HG03064 (cell line): Measurements from ENCODE around the gene PRKG1.
"Not testable (repeated sequence)": the region's sequence is repeated elsewhere in the genome, so short reads cannot be mapped to it uniquely, and the experiment has no call there.

Source experiments
- ATAC-seq: cut with Tn5 transposase; IDR thresholded peaks from one replicate; pipeline ENCODE4 v1.9.1; 2021; ENCODE audit warnings: low read depth; ENCODE audit not compliant: unreplicated experiment

PRKG1 gene

DNA sequence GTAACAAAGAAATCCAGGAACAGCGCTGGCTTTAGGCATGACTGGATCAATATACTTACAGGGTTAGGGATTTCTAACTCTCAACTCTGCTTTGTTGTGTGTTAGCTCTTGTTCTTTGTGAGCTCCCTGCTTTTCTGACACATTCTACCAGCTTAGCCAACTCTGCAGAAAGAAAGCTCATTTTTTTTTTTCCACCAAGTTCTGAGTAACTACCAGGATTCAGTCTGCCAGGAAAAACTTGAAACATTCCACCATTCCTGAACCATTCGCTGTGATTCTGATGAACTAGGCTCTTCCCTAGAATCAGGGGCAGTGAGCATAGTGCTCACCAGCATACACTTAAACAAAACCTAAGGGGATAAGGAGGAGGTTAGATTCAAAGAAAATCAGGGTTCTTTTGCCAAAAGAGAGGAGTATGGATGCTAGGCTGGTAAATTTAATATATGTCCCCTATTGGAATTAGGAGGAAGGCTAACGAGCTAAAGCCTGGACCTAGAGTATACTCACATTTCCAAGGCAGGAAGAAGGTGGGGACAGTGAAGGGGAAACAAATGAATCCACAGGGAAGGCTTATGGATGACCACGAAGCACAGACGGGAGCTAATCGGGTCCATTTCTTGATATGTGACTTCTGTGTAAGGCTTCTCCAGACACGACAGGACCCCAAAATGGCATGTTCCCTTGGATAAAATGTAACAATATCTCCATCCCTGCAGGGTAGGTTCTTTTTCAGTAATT lies 183.4 kb downstream of the PRKG1 start:
- no peak for ATAC-seq

DNA sequence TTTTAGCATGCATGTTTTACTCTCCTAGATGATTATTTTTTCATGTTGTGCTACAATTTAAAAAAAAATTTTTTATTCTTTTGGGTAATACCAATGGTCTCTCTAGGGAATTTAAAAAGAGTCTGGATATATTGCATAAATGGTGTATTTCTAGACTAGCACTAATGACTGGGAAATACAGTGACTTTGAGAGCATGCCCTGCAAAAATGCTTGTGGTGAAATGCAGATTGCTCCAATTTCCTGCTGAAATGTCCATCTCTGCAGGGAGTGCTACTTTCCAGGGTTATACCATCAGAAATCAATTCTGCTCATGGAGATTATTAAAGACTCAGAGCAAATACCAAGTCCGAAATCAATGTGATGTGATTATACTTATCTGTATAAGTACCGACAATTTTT lies 186.1 kb downstream of the PRKG1 start:
- ATAC-seq: no peak

GRCh38 chr10:51266496-51266895 lies 192.2 kb downstream of the PRKG1 start:
- ATAC-seq: no peak

DNA sequence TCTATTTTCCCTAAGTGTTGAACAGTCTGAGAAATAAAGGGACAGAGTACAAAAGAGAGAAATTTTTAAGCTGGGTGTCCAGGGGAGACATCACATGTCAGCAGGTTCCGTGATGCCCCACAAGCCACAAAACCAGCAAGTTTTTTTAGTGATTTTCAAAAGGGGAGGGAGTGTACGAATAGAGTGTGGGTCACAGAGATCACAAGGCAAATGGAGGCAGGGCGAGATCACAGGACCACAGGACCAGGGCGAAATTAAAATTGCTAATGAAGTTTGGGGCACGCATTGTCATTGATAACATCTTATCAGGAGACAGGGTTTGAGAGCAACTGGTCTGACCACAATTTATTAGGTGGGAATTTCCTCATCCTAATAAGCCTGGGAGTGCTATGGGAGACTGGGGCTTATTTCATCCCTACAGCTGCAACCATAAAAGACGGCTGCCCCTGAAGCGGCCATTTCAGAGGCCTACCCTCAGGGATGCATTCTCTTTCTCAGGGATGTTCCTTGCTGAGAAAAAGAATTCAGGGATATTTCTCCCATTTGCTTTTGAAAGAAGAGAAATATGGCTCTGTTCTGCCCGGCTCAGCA lies 193.8 kb downstream of the PRKG1 start:
- not testable (repeated sequence) for ATAC-seq

DNA sequence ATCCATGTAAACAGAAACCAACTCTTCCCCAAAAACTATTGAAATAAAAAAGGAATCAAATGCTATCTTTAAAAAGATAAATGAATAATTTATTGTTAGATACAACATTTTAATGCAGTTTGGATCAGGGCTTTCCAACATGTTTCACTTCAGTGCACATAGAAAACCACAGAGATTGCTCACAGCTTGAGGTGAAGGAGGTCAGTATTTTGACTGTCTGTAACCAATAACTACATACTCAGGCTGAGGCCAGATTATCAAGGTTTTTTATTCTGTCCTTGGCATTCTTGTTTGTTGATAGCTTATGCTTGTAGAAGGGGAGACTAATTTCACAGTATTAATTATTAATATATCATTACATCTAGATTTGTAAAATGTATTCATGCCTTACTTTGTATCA lies 195.5 kb downstream of the PRKG1 start:
- no peak for ATAC-seq

DNA sequence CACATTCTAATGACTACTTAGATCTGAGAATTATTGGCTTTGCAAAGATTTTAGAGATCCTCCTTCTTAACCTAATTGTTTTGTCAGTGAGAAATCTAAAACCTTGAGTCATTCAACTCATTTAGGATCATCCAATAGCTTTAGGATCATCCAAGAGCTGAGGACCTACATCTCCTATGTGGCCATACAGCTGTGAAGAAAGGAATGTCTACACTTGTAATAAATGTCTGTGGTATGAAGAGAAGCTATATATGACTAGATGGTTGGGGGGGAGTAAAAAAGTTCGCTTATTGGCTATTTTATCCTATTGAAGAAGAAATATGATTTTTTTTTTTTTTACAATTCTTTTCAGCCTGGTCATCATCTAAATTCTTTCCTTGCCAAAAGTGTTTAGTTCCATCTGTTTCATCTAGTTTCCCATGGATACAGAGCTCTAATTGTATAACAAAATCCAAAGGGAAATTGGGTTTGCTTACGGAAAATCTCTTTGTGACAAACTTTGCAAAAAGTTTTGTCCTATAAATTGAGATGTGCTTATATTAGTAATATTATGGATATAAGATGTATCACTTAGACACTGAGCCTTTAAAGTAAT lies 196.7 kb downstream of the PRKG1 start:
- ATAC-seq: no peak

- not testable (repeated sequence) for ATAC-seq
Observed at GRCh38 chr10:51272099-51272498, 197.8 kb downstream of the PRKG1 start.

- ATAC-seq: no peak
Observed at GRCh38 chr10:51272555-51272954, 198.3 kb downstream of the PRKG1 start.

DNA sequence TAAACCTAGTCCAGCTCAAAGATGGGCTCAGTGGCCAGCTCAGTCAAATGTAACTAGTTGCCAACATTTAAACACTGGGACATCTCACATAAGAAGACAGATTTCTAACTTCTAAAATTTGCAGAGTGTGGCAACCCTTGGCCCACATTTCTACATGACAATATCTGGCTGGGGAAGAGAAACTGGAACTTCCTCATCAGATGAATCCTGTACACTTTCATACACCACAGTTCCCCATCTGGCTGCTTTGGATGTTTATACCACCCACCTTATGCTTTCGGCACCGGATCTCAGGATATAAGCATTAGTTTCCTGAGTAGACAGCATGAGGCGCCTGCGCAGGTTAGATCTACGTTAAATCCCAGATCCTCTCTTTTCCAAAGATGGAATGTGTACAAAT lies 199.3 kb downstream of the PRKG1 start:
- ATAC-seq: no peak

DNA sequence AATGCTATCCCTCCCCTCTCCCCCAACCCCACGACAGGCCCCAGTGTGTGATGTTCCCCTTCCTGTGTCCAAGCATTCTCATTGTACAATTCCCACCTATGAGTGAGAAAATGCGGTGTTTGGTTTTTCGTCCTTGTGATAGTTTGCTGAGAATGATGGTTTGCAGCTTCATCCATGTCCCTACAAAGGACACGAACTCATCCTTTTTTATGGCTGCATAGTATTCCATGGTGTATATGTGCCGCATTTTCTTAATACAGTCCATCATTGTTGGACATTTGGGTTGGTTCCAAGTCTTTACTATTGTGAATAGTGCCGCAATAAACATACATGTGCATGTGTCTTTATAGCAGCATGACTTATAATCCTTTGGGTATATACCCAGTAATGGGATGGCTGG lies 201.8 kb downstream of the PRKG1 start:
- not testable (repeated sequence) for ATAC-seq

- ATAC-seq: not testable (repeated sequence)
Observed at GRCh38 chr10:51281387-51281786, 207.1 kb downstream of the PRKG1 start.

DNA sequence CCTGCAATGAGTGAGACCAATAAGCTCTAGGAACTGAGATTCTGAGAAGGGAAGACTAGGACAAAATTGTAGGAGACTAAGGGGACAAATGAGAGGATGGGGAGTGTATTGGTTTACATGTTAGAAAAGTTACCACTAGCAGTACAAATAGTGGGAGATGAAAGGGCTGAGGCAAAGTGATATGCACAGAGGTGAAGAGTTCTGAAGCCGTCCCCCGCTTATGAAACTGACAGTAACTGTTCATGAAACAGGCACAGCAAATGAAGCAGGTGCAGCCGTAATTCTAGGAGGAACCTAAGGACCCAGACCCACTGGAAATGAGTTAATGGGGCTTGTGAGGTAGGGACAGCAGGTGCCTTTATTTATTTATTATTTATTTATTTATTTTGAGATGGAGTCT lies 211.3 kb downstream of the PRKG1 start:
- no peak for ATAC-seq

DNA sequence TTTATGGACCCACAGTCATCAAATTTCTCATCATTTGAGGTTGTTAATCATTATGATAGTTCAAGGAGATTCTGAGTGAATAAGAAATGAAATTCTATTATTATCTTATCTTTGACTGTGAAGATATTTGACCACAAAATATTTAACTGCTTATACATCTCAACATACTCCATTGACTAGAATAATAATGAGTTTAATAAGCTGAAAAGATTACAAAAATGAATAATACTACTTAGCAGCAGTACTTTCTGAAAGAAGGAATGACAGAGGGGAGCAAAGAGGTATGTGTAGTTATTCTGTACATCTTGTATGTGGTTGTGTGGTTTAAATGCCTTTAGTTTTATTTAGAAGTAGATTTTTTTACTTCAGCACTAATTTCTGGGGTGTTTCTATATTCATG lies 214.2 kb downstream of the PRKG1 start:
- ATAC-seq: no peak

GRCh38 chr10:51289519-51289918 lies 215.2 kb downstream of the PRKG1 start:
- no peak for ATAC-seq

DNA sequence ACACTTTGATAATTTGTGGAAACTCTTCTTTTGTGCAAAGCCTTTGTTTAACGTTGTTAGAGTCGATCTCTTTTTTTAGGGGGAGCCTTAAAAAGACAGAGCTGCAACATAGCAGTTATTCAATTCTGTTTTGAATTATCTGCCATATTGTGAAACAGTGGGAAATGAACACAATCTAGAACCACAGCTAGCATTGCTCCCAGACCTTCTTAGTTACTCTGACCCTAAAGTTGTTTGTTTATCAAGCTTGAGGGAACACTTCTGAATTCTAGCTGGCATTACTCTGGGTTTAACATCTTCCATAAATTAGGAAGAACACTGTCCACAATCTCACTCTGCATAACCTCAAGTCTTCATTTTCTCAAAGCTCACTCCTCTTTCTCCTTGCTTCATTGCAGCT lies 217.7 kb downstream of the PRKG1 start:
- no peak for ATAC-seq

DNA sequence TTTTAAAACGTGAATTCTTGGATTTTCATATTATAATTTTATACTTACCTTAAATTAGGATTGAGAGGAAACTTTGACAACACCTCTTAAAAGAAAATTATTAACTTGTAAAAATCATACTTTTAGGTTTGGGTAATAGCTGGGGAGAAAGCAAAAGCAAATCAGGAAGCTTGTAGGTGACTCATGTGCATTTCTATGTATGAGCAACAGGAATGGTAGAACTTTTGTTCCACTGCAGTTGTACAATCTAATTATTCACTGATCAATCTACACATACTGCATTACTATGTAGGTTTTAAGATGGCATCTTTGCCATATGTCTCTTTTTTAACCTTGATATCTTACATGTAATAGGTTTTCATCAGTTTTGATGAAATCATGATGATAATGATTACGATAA lies 223.2 kb downstream of the PRKG1 start:
- ATAC-seq: no peak

GRCh38 chr10:51300617-51301304 lies 226.5 kb downstream of the PRKG1 start:
- ATAC-seq: no peak

DNA sequence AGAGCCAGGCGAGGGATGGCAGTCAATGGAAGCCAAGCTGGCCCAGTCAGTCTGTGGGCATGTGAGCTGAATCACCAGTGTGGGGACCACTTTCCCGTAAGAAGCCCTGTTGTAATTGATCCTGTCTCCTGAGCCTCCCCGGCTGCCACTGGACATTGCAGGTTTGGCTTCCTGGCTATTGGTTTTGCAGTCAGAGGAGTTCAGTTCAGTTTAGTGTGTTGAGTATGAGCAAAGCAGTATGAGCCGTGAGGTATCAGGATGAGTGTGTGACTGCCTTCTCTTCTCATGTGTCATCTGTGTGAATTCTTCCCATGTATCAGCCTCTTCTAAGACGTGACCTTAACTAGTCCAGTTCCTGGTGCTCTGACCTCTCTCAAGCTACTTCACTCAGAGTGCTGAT lies 227.4 kb downstream of the PRKG1 start:
- ATAC-seq: no peak

- ATAC-seq: no peak
Observed at GRCh38 chr10:51302316-51302715, 228.0 kb downstream of the PRKG1 start.

DNA sequence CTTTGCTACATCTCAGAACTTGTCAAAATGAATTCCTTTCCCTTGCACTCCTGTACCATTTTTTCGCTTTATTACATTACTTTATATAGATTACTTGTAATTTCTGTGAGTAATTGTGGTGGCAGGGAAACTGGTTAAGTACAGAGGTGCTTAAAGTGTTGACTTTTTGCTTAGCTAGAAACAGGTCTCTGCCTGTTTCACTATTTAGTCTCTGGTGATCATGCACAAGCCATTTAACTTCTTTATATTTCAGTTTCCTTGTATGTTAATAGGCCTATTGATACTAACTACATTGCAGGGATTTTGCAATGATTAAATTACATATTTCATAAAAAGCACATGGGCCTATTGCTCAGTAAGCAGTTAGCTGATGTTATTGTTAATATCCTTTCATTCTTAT lies 233.8 kb downstream of the PRKG1 start:
- no peak for ATAC-seq

DNA sequence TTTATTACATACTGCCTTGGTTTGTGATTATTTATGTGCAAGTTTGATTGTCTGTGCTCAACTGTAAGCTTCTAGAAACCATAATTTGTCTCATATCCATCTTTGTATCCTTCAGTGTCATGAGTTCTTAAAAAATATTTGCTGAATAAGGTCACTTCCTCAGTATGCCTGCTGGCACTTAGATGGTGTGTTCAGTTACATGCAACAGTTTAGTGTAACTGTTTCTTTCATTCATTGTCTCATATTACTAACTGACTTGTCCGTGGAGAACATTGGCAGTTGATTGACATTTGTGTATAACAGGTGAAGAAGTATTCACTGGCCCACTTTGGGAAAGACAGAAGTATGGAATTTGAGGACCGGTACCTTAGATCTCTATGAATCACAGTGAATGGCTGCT lies 236.9 kb downstream of the PRKG1 start:
- no peak for ATAC-seq

- ATAC-seq: no peak
Observed at GRCh38 chr10:51312817-51313216, 238.5 kb downstream of the PRKG1 start.
